Peyer's patch (tissue), 4 donors: Measurements from ENCODE around the gene SERTAD3.

Experiments
- CTCF ChIP-seq, 6 experiments: fragments of 450-650 bp in 4 of 6; fragments of 200-600 bp in 2 of 6; sonication (generic) in 1 of 6; IDR thresholded peaks; one replicate each; pipeline ENCODE4 v1.5.1; 2017 to 2019; ENCODE audit warnings: antibody characterized with exemption in 6 of 6, mild to moderate bottlenecking in 3 of 6, moderate library complexity in 1 of 6
- POLR2A ChIP-seq, 2 donors: fragments of 450-650 bp; IDR thresholded peaks; one replicate each; pipeline ENCODE4 v1.5.1; 2017; ENCODE audit warnings: antibody characterized with exemption in 2 of 2, mild to moderate bottlenecking in 2 of 2, moderate library complexity in 2 of 2

GRCh38 chr19:40392123-40392522 lies 52.0 kb downstream of the SERTAD3 start:
- no peak for TF ChIP-seq CTCF (IDR thresholded peaks at IDR 0.05)
- no peak for TF ChIP-seq POLR2A (IDR thresholded peaks at IDR 0.05)
